CD8-positive, alpha-beta memory T cell (primary cell): ENCODE data around the gene MATN1. TPM values are rescaled to one million over a fixed set of nuclear protein-coding genes. Genes with fewer than 3 reads are reported as not detected.

ENCODE experiments used
- CTCF ChIA-PET: fragments of 350-600 bp; sonication (Branson Sonifier 250); formaldehyde crosslinking; loops from one replicate; lab custom pipeline; 2021; ENCODE audit warnings: antibody characterized with exemption; lab: Charles Lee
- POLR2A ChIA-PET: fragments of 350-600 bp; sonication (Branson Sonifier 250); formaldehyde crosslinking; loops from one replicate; lab custom pipeline; 2021; ENCODE audit warnings: antibody characterized with exemption; lab: Charles Lee
- DNase-seq, 5 donors: peaks; one replicate each; pipeline versions ENCODE4 v3.0.0 to v3.0.0-alpha.2; 2020 to 2022; ENCODE audit warnings: mixed read lengths in 1 of 5
- H3K27ac ChIP-seq: one replicate; pipeline ENCODE4 v1.7.0; 2013; ENCODE audit warnings: low read depth, mild to moderate bottlenecking, low read length, moderate library complexity
- H3K27me3 ChIP-seq: 2 replicates; pipeline ENCODE4 v1.7.0; 2013; ENCODE audit warnings: low read length, mild to moderate bottlenecking; ENCODE audit not compliant: insufficient read depth, poor library complexity, severe bottlenecking
- H3K36me3 ChIP-seq: 2 replicates; pipeline ENCODE4 v1.7.0; 2013; ENCODE audit warnings: mild to moderate bottlenecking, low read length, moderate library complexity; ENCODE audit not compliant: insufficient read depth
- H3K4me1 ChIP-seq: 2 replicates; pipeline ENCODE4 v1.7.0; 2013; ENCODE audit warnings: mild to moderate bottlenecking, low read length, moderate library complexity; ENCODE audit not compliant: insufficient read depth
- H3K4me3 ChIP-seq: 2 replicates; pipeline ENCODE4 v1.7.0; 2013; ENCODE audit warnings: mild to moderate bottlenecking, low read length
- H3K9me3 ChIP-seq: 2 replicates; pipeline ENCODE4 v1.7.0; 2013; ENCODE audit warnings: mild to moderate bottlenecking, low read length
- H3K27ac Mint-ChIP-seq, 8 donors: one replicate each; pipeline ENCODE4 v1.8.0; 2020 to 2021; ENCODE audit warnings: mixed read lengths in 8 of 8, mild to moderate bottlenecking in 6 of 8, inconsistent platforms in 3 of 8, moderate library complexity in 3 of 8
- H3K27me3 Mint-ChIP-seq, 2 donors: one replicate each; pipeline ENCODE4 v1.8.0; 2020 to 2021; ENCODE audit warnings: mixed read lengths in 2 of 2, mild to moderate bottlenecking in 1 of 2, moderate library complexity in 1 of 2
- H3K36me3 Mint-ChIP-seq, 3 donors: one replicate each; pipeline ENCODE4 v1.8.0; 2020 to 2021; ENCODE audit warnings: mixed read lengths in 3 of 3, inconsistent platforms in 1 of 3, mild to moderate bottlenecking in 1 of 3
- H3K4me1 Mint-ChIP-seq, 3 donors: one replicate each; pipeline ENCODE4 v1.8.0; 2020 to 2021; ENCODE audit warnings: mixed read lengths in 3 of 3, inconsistent platforms in 1 of 3, mild to moderate bottlenecking in 1 of 3
- H3K4me3 Mint-ChIP-seq, 7 donors: one replicate each; pipeline ENCODE4 v1.8.0; 2020 to 2021; ENCODE audit warnings: mixed read lengths in 7 of 7, mild to moderate bottlenecking in 6 of 7, moderate library complexity in 4 of 7, inconsistent platforms in 2 of 7
- H3K9me3 Mint-ChIP-seq, 5 donors: one replicate each; pipeline ENCODE4 v1.8.0; 2020 to 2022; ENCODE audit warnings: mixed read lengths in 5 of 5, mild to moderate bottlenecking in 3 of 5, moderate library complexity in 2 of 5, inconsistent platforms in 1 of 5
- polyA plus RNA-seq: library from polyadenylated mRNA; unstranded; fragments of 300-500 nt; fragmentation: Illumina TruSeq; gene quantifications from one replicate; pipeline ENCODE4 v1.2.3, GENCODE V29; 2021
- total RNA-seq, 2 experiments: library from RNA; stranded (reverse); gene quantifications; one replicate each; pipeline ENCODE4 v1.2.3, GENCODE V29; 2021

The MATN1 gene
- total and polyA plus RNA-seq, 3 experiments from 2014 or later, result 0.59 to 0.91 TPM; not detected in 1

- no peak overlapping the region for H3K27ac Mint-ChIP-seq
- no peaks in the 10 kb centered on the region for H3K4me1 Mint-ChIP-seq
- no peak overlapping the region for H3K4me3 Mint-ChIP-seq
- H3K4me1 ChIP-seq, result no peaks in the 10 kb centered on the region
- H3K4me3 ChIP-seq, result no peak overlapping the region
- peaks cover 5 to 33% of the 10 kb centered on the region in 2 donors for H3K27me3 Mint-ChIP-seq
- H3K36me3 ChIP-seq, result no peaks in the 10 kb centered on the region
- no peaks in the 10 kb centered on the region for H3K36me3 Mint-ChIP-seq
- DNase-seq, result no peak
- H3K27ac ChIP-seq, result no peak overlapping the region
- ChIA-PET CTCF (no interaction called here), POLR2A (no interaction called here)
- H3K27me3 ChIP-seq, result no peaks in the 10 kb centered on the region
- H3K9me3 Mint-ChIP-seq, result peaks cover 0 to 6% (median 4%) of the 10 kb centered on the region in 5 donors
- no peaks in the 10 kb centered on the region for H3K9me3 ChIP-seq
These were observed 55.4 kb downstream of the MATN1 start for GRCh38 chr1:30668024-30668423.

- Histone ChIP-seq H3K27ac (no peak overlapping the region), H3K36me3 (no peaks in the 10 kb centered on the region), H3K4me3 (no peak overlapping the region), H3K4me1 (no peaks in the 10 kb centered on the region), H3K9me3 (no peaks in the 10 kb centered on the region), H3K27me3 (no peaks in the 10 kb centered on the region)
- Mint-ChIP-seq H3K36me3 (no peaks in the 10 kb centered on the region), H3K27ac (no peak overlapping the region), H3K4me1 (no peaks in the 10 kb centered on the region), H3K9me3 (no peaks in the 10 kb centered on the region), H3K27me3 (peaks cover 4 to 24% of the 10 kb centered on the region in 2 donors), H3K4me3 (no peak overlapping the region)
- DNase-seq, result no peak
- POLR2A ChIA-PET, result no interaction called here
- CTCF ChIA-PET, result no interaction called here
These were observed 56.6 kb downstream of the MATN1 start for GRCh38 chr1:30666756-30667273.

GRCh38 chr1:30665216-30666010 is 58.0 kb downstream of the MATN1 start:
- no peaks in the 10 kb centered on the region for H3K27me3 ChIP-seq
- H3K27ac ChIP-seq, result no peak overlapping the region
- H3K36me3 ChIP-seq, result no peaks in the 10 kb centered on the region
- no peaks in the 10 kb centered on the region for H3K9me3 Mint-ChIP-seq
- no peaks in the 10 kb centered on the region for H3K9me3 ChIP-seq
- CTCF ChIA-PET, result no interaction called here
- H3K36me3 Mint-ChIP-seq, result no peaks in the 10 kb centered on the region
- H3K27ac Mint-ChIP-seq, result no peak overlapping the region
- DNase-seq, result no peak
- H3K4me1 ChIP-seq, result no peaks in the 10 kb centered on the region
- no peak overlapping the region for H3K4me3 Mint-ChIP-seq
- POLR2A ChIA-PET, result no interaction called here
- H3K4me1 Mint-ChIP-seq, result no peaks in the 10 kb centered on the region
- no peak overlapping the region for H3K4me3 ChIP-seq
- H3K27me3 Mint-ChIP-seq, result peaks cover 4 to 20% of the 10 kb centered on the region in 2 donors

- CTCF ChIA-PET, result no interaction called here
- Histone ChIP-seq H3K4me3 (no peak overlapping the region), H3K27ac (no peak overlapping the region), H3K9me3 (no peaks in the 10 kb centered on the region), H3K36me3 (no peaks in the 10 kb centered on the region), H3K4me1 (no peaks in the 10 kb centered on the region), H3K27me3 (no peaks in the 10 kb centered on the region)
- Mint-ChIP-seq H3K36me3 (no peaks in the 10 kb centered on the region), H3K27me3 (peaks cover 4 to 17% of the 10 kb centered on the region in 2 donors), H3K4me3 (no peak overlapping the region), H3K9me3 (no peaks in the 10 kb centered on the region), H3K4me1 (no peaks in the 10 kb centered on the region), H3K27ac (no peak overlapping the region)
- POLR2A ChIA-PET, result no interaction called here
- DNase-seq, result no peak
These were observed 59.2 kb downstream of the MATN1 start for GRCh38 chr1:30664103-30664755.

GRCh38 chr1:30663596-30664091 is 59.7 kb downstream of the MATN1 start:
- ChIA-PET POLR2A (no interaction called here), CTCF (no interaction called here)
- Mint-ChIP-seq H3K27ac (no peak overlapping the region), H3K4me3 (no peak overlapping the region), H3K27me3 (peaks cover 5 to 17% of the 10 kb centered on the region in 2 donors), H3K36me3 (no peaks in the 10 kb centered on the region), H3K4me1 (no peaks in the 10 kb centered on the region), H3K9me3 (no peaks in the 10 kb centered on the region)
- H3K9me3 ChIP-seq, result no peaks in the 10 kb centered on the region
- H3K27me3 ChIP-seq, result no peaks in the 10 kb centered on the region
- H3K36me3 ChIP-seq, result no peaks in the 10 kb centered on the region
- DNase-seq, result no peak
- H3K4me3 ChIP-seq, result no peak overlapping the region
- H3K27ac ChIP-seq, result no peak overlapping the region
- H3K4me1 ChIP-seq, result no peaks in the 10 kb centered on the region

GRCh38 chr1:30662291-30662840 is 61.0 kb downstream of the MATN1 start:
- H3K9me3 Mint-ChIP-seq, result no peaks in the 10 kb centered on the region
- CTCF ChIA-PET, result no interaction called here
- H3K27me3 Mint-ChIP-seq, result peaks cover 7 to 21% of the 10 kb centered on the region in 2 donors
- Histone ChIP-seq H3K4me1 (no peaks in the 10 kb centered on the region), H3K27ac (no peak overlapping the region), H3K4me3 (no peak overlapping the region), H3K27me3 (no peaks in the 10 kb centered on the region), H3K9me3 (no peaks in the 10 kb centered on the region), H3K36me3 (no peaks in the 10 kb centered on the region)
- DNase-seq, result no peak
- H3K27ac Mint-ChIP-seq, result no peak overlapping the region
- H3K4me3 Mint-ChIP-seq, result no peak overlapping the region
- POLR2A ChIA-PET, result no interaction called here
- no peaks in the 10 kb centered on the region for H3K4me1 Mint-ChIP-seq
- H3K36me3 Mint-ChIP-seq, result no peaks in the 10 kb centered on the region

- no peak overlapping the region for H3K27ac ChIP-seq
- no peaks in the 10 kb centered on the region for H3K9me3 Mint-ChIP-seq
- H3K36me3 Mint-ChIP-seq, result no peaks in the 10 kb centered on the region
- ChIA-PET POLR2A (no interaction called here), CTCF (no interaction called here)
- no peak overlapping the region for H3K4me3 ChIP-seq
- no peaks in the 10 kb centered on the region for H3K27me3 ChIP-seq
- H3K27me3 Mint-ChIP-seq, result peaks cover 10 to 21% of the 10 kb centered on the region in 2 donors
- no peak overlapping the region for H3K27ac Mint-ChIP-seq
- no peaks in the 10 kb centered on the region for H3K9me3 ChIP-seq
- no peaks in the 10 kb centered on the region for H3K36me3 ChIP-seq
- H3K4me3 Mint-ChIP-seq, result no peak overlapping the region
- H3K4me1 ChIP-seq, result no peaks in the 10 kb centered on the region
- H3K4me1 Mint-ChIP-seq, result no peaks in the 10 kb centered on the region
- no peak for DNase-seq
These were observed 62.1 kb downstream of the MATN1 start for GRCh38 chr1:30661311-30661710.
